Liver (tissue), 9 donors: ENCODE results near the gene LTBP2. TPM values are rescaled to one million over a fixed set of nuclear protein-coding genes. Genes with fewer than 3 reads are reported as not detected.
A peak's percentile ranks its signal among the peaks of the same experiment; 100 is the strongest.

Source experiments
- DNase-seq: peaks from one replicate; pipeline ENCODE4 v3.0.0-alpha.2; 2017; ENCODE audit warnings: low spot score
- H3K27ac ChIP-seq, 2 donors: one replicate each; pipeline ENCODE4 v1.7.0; 2013; ENCODE audit warnings: inconsistent platforms in 2 of 2, low read length in 2 of 2, control low read depth in 1 of 2, low read depth in 1 of 2, mild to moderate bottlenecking in 1 of 2
- H3K27me3 ChIP-seq, 4 donors: one replicate each; pipeline versions ENCODE4 v1.6.1 to v1.7.0; 2013; ENCODE audit warnings: low read length in 3 of 4, inconsistent platforms in 1 of 4, mild to moderate bottlenecking in 1 of 4, moderate library complexity in 1 of 4; ENCODE audit not compliant: control insufficient read depth in 4 of 4, insufficient read depth in 4 of 4
- H3K36me3 ChIP-seq, 4 donors: one replicate each; pipeline versions ENCODE4 v1.6.1 to v1.7.0; 2013; ENCODE audit warnings: low read length in 3 of 4, mild to moderate bottlenecking in 3 of 4, low read depth in 1 of 4, moderate library complexity in 1 of 4; ENCODE audit not compliant: control insufficient read depth in 4 of 4, insufficient read depth in 3 of 4
- H3K4me1 ChIP-seq, 4 donors: one replicate each; pipeline versions ENCODE4 v1.6.1 to v1.7.0; 2013; ENCODE audit warnings: low read length in 3 of 4, mild to moderate bottlenecking in 3 of 4, moderate library complexity in 1 of 4; ENCODE audit not compliant: control insufficient read depth in 4 of 4, insufficient read depth in 4 of 4
- H3K4me3 ChIP-seq, 3 donors: one replicate each; pipeline versions ENCODE4 v1.6.1 to v1.7.0; 2013; ENCODE audit warnings: low read length in 3 of 3, control low read depth in 1 of 3, low read depth in 1 of 3, mild to moderate bottlenecking in 1 of 3
- H3K9ac ChIP-seq, 2 donors: one replicate each; pipeline ENCODE4 v1.7.0; 2013; ENCODE audit warnings: low read length in 2 of 2, mild to moderate bottlenecking in 2 of 2, moderate library complexity in 2 of 2, control low read depth in 1 of 2, low read depth in 1 of 2
- H3K9me3 ChIP-seq, 4 donors: one replicate each; pipeline versions ENCODE4 v1.6.1 to v1.7.0; 2013; ENCODE audit warnings: low read length in 3 of 4; ENCODE audit not compliant: control insufficient read depth in 4 of 4
- EGR1 ChIP-seq, 2 donors: IDR thresholded peaks; 2 replicates each; pipeline ENCODE4 v1.6.1; 2016 to 2018; ENCODE audit warnings: antibody characterized with exemption in 2 of 2, low read depth in 2 of 2
- FOXA1 ChIP-seq: IDR thresholded peaks from 2 replicates; pipeline ENCODE4 v1.6.1; 2016; ENCODE audit warnings: antibody characterized with exemption
- FOXA2 ChIP-seq: IDR thresholded peaks from 2 replicates; pipeline ENCODE4 v1.6.1; 2016; ENCODE audit warnings: antibody characterized with exemption
- GABPA ChIP-seq, 2 donors: IDR thresholded peaks in 1 of 2; conservative IDR thresholded peaks in 1 of 2; 2 replicates each; pipeline ENCODE4 v1.6.1; 2016; ENCODE audit warnings: antibody characterized with exemption in 2 of 2, mild to moderate bottlenecking in 1 of 2, moderate library complexity in 1 of 2
- HNF4A ChIP-seq, 2 donors: conservative IDR thresholded peaks; 2 replicates each; pipeline ENCODE4 v1.6.1; 2016; ENCODE audit warnings: antibody characterized with exemption in 2 of 2, mild to moderate bottlenecking in 2 of 2
- HNF4G ChIP-seq: IDR thresholded peaks from 2 replicates; pipeline ENCODE4 v1.6.1; 2016; ENCODE audit warnings: antibody characterized with exemption
- JUND ChIP-seq, 2 donors: IDR thresholded peaks; 2 replicates each; pipeline ENCODE4 v1.6.1; 2016; ENCODE audit warnings: antibody characterized with exemption in 2 of 2
- NR2F2 ChIP-seq: IDR thresholded peaks from 2 replicates; pipeline ENCODE4 v1.6.1; 2016; ENCODE audit warnings: antibody characterized with exemption
- RAD21 ChIP-seq, 2 donors: IDR thresholded peaks; 2 replicates each; pipeline ENCODE4 v1.6.1; 2016; ENCODE audit warnings: antibody characterized with exemption in 2 of 2, mild to moderate bottlenecking in 2 of 2
- RXRA ChIP-seq, 2 donors: IDR thresholded peaks; 2 replicates each; pipeline ENCODE4 v1.6.1; 2017 to 2018; ENCODE audit warnings: antibody characterized with exemption in 2 of 2, mild to moderate bottlenecking in 1 of 2
- SP1 ChIP-seq: IDR thresholded peaks from 2 replicates; pipeline ENCODE4 v1.6.1; 2018; ENCODE audit warnings: antibody characterized with exemption, mild to moderate bottlenecking
- TAF1 ChIP-seq: conservative IDR thresholded peaks from 2 replicates; pipeline ENCODE4 v1.6.1; 2016; ENCODE audit warnings: antibody characterized with exemption, mild to moderate bottlenecking
- YY1 ChIP-seq: IDR thresholded peaks from 2 replicates; pipeline ENCODE4 v1.6.1; 2016; ENCODE audit warnings: antibody characterized with exemption, mild to moderate bottlenecking
- WGBS: extraction: QIAGEN DNeasy Blood & Tissue Kit; methylation state at CpG from one replicate; pipeline ENCODE4 v1.1.7; 2013; 5-methylcytosine and 5-hydroxymethylcytosine counted together
- polyA plus RNA-seq, 2 donors: library from polyadenylated mRNA; stranded (reverse) in 1 of 2; unstranded in 1 of 2; fragments of 200-250 nt in 1 of 2; fragments of >200 nt in 1 of 2; fragmentation: Nextera tagmentation in 1 of 2; extraction: Ambion mirVana in 1 of 2; gene quantifications; one replicate each; pipeline versions ENCODE4 v1.2.1 to v1.2.3, GENCODE V29; 2013 to 2015
- total RNA-seq, 2 donors: library from RNA; depleted of rRNA; stranded (reverse); fragments of >200 nt; gene quantifications; one replicate each; pipeline ENCODE4 v1.2.3, GENCODE V29; 2014
- TF ChIP-seq, protein P1 (sequence below): fragments of 150-350 bp; IDR thresholded peaks from 2 replicates; pipeline ENCODE4 v1.5.1; 2017; ENCODE audit warnings: improper control_type of control experiment, low read depth, low read length; ENCODE audit not compliant: missing input control
- TF ChIP-seq, protein P2 (sequence below): IDR thresholded peaks from 2 replicates; pipeline ENCODE4 v1.6.1; 2016; ENCODE audit warnings: antibody characterized with exemption
- TF ChIP-seq, protein P3 (sequence below): IDR thresholded peaks from 2 replicates; pipeline ENCODE4 v1.6.1; 2016; ENCODE audit warnings: antibody characterized with exemption
- TF ChIP-seq, protein P4 (sequence below): IDR thresholded peaks from 2 replicates; pipeline ENCODE4 v1.6.1; 2016; ENCODE audit warnings: antibody characterized with exemption
- donor health status: healthy.
- donor health status: healthy.
- donor health status: healthy.
- donor health status: healthy.
- donor health status: healthy.

Gene LTBP2
- total and polyA plus RNA-seq, 4 donors, result 0.24 to 1.3 (median 0.89) TPM

DNA sequence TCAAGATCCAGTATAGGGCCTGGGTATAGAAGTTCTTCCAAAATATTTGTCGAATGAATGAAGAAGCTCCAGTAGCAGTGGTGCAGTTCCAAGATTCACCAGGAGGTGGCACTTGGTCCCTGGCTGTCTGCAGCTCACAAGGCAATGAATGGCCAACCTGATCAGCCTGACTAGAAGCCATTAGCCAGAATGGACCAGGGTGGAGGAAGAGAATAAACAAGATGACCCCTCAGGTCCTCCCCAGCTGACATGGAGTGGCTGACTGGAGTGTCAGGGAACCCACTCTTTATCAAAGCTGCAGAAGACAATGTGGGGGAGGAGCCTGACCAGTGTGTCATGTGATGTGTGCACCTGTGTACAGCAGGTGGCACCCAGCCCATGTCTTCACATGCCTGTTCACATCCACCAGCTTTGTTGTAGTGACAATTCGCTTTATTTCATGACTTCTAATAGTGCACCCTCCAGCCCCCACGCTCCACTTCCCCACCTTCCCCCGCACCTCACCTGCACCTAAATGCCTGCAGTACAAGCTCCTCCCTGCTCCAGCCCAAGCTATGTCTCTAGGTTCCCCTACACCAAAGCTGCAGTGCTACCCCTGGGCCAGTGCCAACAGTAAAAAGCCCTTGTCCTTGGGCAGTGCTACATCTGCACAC is 3.0 kb downstream of the LTBP2 start:
- Histone ChIP-seq H3K27me3 (peaks cover 0 to 10% (median 0%) of the 10 kb centered on the region in 4 donors), H3K27ac (no peak overlapping the region), H3K4me3 (no peak overlapping the region), H3K4me1 (peaks cover 3 to 17% (median 9%) of the 10 kb centered on the region in 4 donors), H3K36me3 (no peaks in the 10 kb centered on the region), H3K9ac (no peak overlapping the region), H3K9me3 (no peaks in the 10 kb centered on the region)
- DNase-seq, result peak; percentile 87
- WGBS, result 45% methylated on average over 4 of the region's 4 CpGs
- TF ChIP-seq YY1, result peak; percentile 35
- peak; percentile 100 for TF ChIP-seq RAD21 (IDR thresholded peaks at IDR 0.05)
- no peak for TF ChIP-seq TAF1
- TF ChIP-seq, protein P1, sequence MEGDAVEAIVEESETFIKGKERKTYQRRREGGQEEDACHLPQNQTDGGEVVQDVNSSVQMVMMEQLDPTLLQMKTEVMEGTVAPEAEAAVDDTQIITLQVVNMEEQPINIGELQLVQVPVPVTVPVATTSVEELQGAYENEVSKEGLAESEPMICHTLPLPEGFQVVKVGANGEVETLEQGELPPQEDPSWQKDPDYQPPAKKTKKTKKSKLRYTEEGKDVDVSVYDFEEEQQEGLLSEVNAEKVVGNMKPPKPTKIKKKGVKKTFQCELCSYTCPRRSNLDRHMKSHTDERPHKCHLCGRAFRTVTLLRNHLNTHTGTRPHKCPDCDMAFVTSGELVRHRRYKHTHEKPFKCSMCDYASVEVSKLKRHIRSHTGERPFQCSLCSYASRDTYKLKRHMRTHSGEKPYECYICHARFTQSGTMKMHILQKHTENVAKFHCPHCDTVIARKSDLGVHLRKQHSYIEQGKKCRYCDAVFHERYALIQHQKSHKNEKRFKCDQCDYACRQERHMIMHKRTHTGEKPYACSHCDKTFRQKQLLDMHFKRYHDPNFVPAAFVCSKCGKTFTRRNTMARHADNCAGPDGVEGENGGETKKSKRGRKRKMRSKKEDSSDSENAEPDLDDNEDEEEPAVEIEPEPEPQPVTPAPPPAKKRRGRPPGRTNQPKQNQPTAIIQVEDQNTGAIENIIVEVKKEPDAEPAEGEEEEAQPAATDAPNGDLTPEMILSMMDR, result peak; percentile 99
- TF ChIP-seq, protein P2, sequence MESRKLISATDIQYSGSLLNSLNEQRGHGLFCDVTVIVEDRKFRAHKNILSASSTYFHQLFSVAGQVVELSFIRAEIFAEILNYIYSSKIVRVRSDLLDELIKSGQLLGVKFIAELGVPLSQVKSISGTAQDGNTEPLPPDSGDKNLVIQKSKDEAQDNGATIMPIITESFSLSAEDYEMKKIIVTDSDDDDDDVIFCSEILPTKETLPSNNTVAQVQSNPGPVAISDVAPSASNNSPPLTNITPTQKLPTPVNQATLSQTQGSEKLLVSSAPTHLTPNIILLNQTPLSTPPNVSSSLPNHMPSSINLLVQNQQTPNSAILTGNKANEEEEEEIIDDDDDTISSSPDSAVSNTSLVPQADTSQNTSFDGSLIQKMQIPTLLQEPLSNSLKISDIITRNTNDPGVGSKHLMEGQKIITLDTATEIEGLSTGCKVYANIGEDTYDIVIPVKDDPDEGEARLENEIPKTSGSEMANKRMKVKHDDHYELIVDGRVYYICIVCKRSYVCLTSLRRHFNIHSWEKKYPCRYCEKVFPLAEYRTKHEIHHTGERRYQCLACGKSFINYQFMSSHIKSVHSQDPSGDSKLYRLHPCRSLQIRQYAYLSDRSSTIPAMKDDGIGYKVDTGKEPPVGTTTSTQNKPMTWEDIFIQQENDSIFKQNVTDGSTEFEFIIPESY, result no peak

DNA sequence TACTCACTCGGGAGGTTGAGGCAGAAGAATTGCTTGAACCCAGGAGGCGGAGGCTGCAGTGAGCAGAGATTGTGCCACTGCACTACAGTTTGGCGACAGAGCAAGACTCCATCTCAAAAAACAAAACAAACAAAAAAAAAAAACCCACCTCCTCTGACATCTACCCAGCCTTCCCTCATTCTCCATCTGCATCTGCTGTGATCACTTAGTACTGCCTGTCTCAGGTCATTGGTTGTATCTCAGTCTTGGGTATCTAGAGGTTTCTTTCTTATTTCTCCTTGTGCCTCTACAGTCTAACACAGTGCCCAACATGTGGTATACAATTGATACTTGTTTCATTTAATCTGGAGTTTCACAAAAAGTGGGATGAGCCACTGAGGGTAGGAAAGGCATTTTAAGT is 5.3 kb downstream of the LTBP2 start:
- H3K4me3 ChIP-seq, result no peak overlapping the region
- H3K9ac ChIP-seq, result no peak overlapping the region
- no peak for DNase-seq
- WGBS, result 83% methylated on average over 3 of the region's 3 CpGs
- no peak overlapping the region for H3K27ac ChIP-seq
- TF ChIP-seq, protein P3, sequence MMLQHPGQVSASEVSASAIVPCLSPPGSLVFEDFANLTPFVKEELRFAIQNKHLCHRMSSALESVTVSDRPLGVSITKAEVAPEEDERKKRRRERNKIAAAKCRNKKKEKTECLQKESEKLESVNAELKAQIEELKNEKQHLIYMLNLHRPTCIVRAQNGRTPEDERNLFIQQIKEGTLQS, result no peak
- TF ChIP-seq JUND (IDR thresholded peaks at IDR 0.05) (no peak), FOXA2 (no peak), TAF1 (no peak), FOXA1 (no peak), GABPA (IDR thresholded peaks at IDR 0.05 in 1 of 2, conservative IDR thresholded peaks at IDR 0.05 in 1 of 2) (no peak), RAD21 (IDR thresholded peaks at IDR 0.05) (no peak), EGR1 (IDR thresholded peaks at IDR 0.05; ENCODE audit: low read depth in 2 of 2) (no peak), YY1 (no peak), HNF4G (no peak), NR2F2 (no peak), HNF4A (conservative IDR thresholded peaks at IDR 0.05) (no peak), SP1 (no peak), RXRA (IDR thresholded peaks at IDR 0.05) (no peak)
- TF ChIP-seq, protein P4, sequence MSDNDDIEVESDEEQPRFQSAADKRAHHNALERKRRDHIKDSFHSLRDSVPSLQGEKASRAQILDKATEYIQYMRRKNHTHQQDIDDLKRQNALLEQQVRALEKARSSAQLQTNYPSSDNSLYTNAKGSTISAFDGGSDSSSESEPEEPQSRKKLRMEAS, result no peak
- TF ChIP-seq, protein P2, result no peak
- TF ChIP-seq, protein P1, result no peak
- no peaks in the 10 kb centered on the region for H3K36me3 ChIP-seq
- peaks cover 0 to 10% (median 0%) of the 10 kb centered on the region in 4 donors for H3K27me3 ChIP-seq
- H3K9me3 ChIP-seq, result no peaks in the 10 kb centered on the region
- H3K4me1 ChIP-seq, result peaks cover 0 to 9% (median 3%) of the 10 kb centered on the region in 4 donors
